Endothelial cell of umbilical vein (primary cell): Measurements from ENCODE around the gene PTPRQ. TPM values are rescaled to one million over a fixed set of nuclear protein-coding genes. Genes with fewer than 3 reads are reported as not detected.

Experiments used
- BruUV-seq: library from RNA; stranded (reverse); fragments of 400-500 nt; replicated peaks from 2 replicates; lab custom pipeline; 2021; lab: Mats Ljungman, UMichigan
- CTCF ChIA-PET: fragments of 300-600, 350-600 bp; sonication (Branson Sonifier 250); formaldehyde crosslinking; loops from one replicate; lab custom pipeline; 2021; ENCODE audit warnings: antibody characterized with exemption, inconsistent platforms; lab: Charles Lee
- POLR2A ChIA-PET: fragments of 300-600, 350-600 bp; sonication (Branson Sonifier 250); formaldehyde crosslinking; loops from one replicate; lab custom pipeline; 2021; ENCODE audit warnings: antibody characterized with exemption, inconsistent platforms; lab: Charles Lee
- DNase-seq: peaks from one replicate; pipeline ENCODE4 v3.0.0-alpha.2; 2011; ENCODE audit warnings: low read depth, low spot score
- FAIRE-seq: peaks from 2 replicates; lab custom pipeline; 2011; peaks lifted over from hg19 to GRCh38; lab: Jason Lieb, UNC
- H2AFZ ChIP-seq: 2 replicates; pipeline ENCODE4 v1.6.0; 2012; ENCODE audit warnings: low read depth, low read length, control low read depth, inconsistent platforms
- H3K27ac ChIP-seq: 2 replicates; pipeline ENCODE4 v1.5.1; 2011; ENCODE audit warnings: low read depth, mild to moderate bottlenecking, control low read depth, low read length, moderate library complexity; ENCODE audit not compliant: insufficient read depth
- H3K27me3 ChIP-seq, 2 experiments: 2 replicates each; pipeline versions ENCODE4 v1.6.0 to v1.6.1; 2011; ENCODE audit warnings: low read length in 2 of 2, mixed read lengths in 1 of 2; ENCODE audit not compliant: control insufficient read depth in 2 of 2, insufficient read depth in 2 of 2
- H3K36me3 ChIP-seq, 2 experiments: 2 replicates in 1 of 2; 3 replicates in 1 of 2; pipeline ENCODE4 v1.5.1; 2011; ENCODE audit warnings: low read length in 2 of 2, mild to moderate bottlenecking in 1 of 2, moderate library complexity in 1 of 2; ENCODE audit not compliant: control insufficient read depth in 2 of 2, insufficient read depth in 2 of 2; ENCODE audit errors: extremely low read depth in 1 of 2
- H3K4me1 ChIP-seq: 3 replicates; pipeline ENCODE4 v1.5.1; 2011; ENCODE audit warnings: mild to moderate bottlenecking, low read length; ENCODE audit not compliant: control insufficient read depth, insufficient read depth; ENCODE audit errors: extremely low read depth
- H3K4me2 ChIP-seq: 2 replicates; pipeline ENCODE4 v1.6.1; 2011; ENCODE audit warnings: low read length, control low read depth, mixed read lengths; ENCODE audit not compliant: insufficient read depth
- H3K4me3 ChIP-seq, 3 experiments: fragments of 200-600 bp in 1 of 3; sonication (generic), shearing (Covaris generic) in 1 of 3; replicated peaks in 1 of 3; 2 replicates each; pipeline ENCODE4 v1.5.1; 2011 to 2016; ENCODE audit warnings: control low read depth in 3 of 3, low read length in 3 of 3, mild to moderate bottlenecking in 2 of 3, inconsistent platforms in 1 of 3, low read depth in 1 of 3, moderate library complexity in 1 of 3; ENCODE audit not compliant: insufficient read depth in 1 of 3
- H3K79me2 ChIP-seq: 2 replicates; pipeline ENCODE4 v1.6.0; 2012; ENCODE audit warnings: low read length, inconsistent platforms; ENCODE audit not compliant: control insufficient read depth, insufficient read depth
- H3K9ac ChIP-seq: replicated peaks from 2 replicates; pipeline ENCODE3; 2011; ENCODE audit warnings: low read length, control low read depth; ENCODE audit not compliant: insufficient read depth; ENCODE audit errors: extremely low read depth
- H3K9me1 ChIP-seq: replicated peaks from 3 replicates; pipeline ENCODE4 v1.6.0; 2011; ENCODE audit warnings: mild to moderate bottlenecking, low read length; ENCODE audit not compliant: control insufficient read depth, insufficient read depth; ENCODE audit errors: extremely low read depth
- H3K9me3 ChIP-seq: replicated peaks from 2 replicates; pipeline ENCODE4 v1.5.1; 2012; ENCODE audit warnings: low read length, inconsistent platforms; ENCODE audit not compliant: control insufficient read depth, insufficient read depth
- H4K20me1 ChIP-seq: replicated peaks from 2 replicates; pipeline ENCODE3; 2011; ENCODE audit warnings: mild to moderate bottlenecking, low read length; ENCODE audit not compliant: control insufficient read depth, insufficient read depth; ENCODE audit errors: extremely low read depth
- CTCF ChIP-seq, 2 donors: IDR thresholded peaks; 1 replicate in 1 of 2; 2 replicates in 1 of 2; pipeline ENCODE4 v1.5.1; 2011; ENCODE audit warnings: low read length in 2 of 2, mild to moderate bottlenecking in 2 of 2, moderate library complexity in 2 of 2, control low read depth in 1 of 2, inconsistent platforms in 1 of 2, low read depth in 1 of 2; ENCODE audit not compliant: insufficient read depth in 1 of 2; ENCODE audit errors: extremely low read depth in 1 of 2
- EZH2 ChIP-seq: IDR thresholded peaks from 2 replicates; pipeline ENCODE4 v1.6.1; 2012; ENCODE audit warnings: borderline replicate concordance, low read depth, mild to moderate bottlenecking, moderate library complexity, low read length, inconsistent platforms; ENCODE audit not compliant: severe bottlenecking
- FOS ChIP-seq: IDR thresholded peaks from 2 replicates; pipeline ENCODE4 v1.6.1; 2011; ENCODE audit warnings: mild to moderate bottlenecking, low read length, moderate library complexity, borderline replicate concordance; ENCODE audit not compliant: insufficient read depth
- GATA2 ChIP-seq: IDR thresholded peaks from 2 replicates; pipeline ENCODE4 v1.7.0; 2011; ENCODE audit warnings: low read depth, mild to moderate bottlenecking, moderate library complexity, mixed read lengths, low read length; ENCODE audit not compliant: insufficient read length, insufficient read depth
- JUN ChIP-seq: IDR thresholded peaks from 2 replicates; pipeline ENCODE4 v1.6.1; 2011; ENCODE audit warnings: borderline replicate concordance, low read depth; ENCODE audit not compliant: insufficient read length, insufficient read depth
- MYC ChIP-seq: IDR thresholded peaks from one replicate; pipeline ENCODE4 v1.6.1; 2011; ENCODE audit warnings: mild to moderate bottlenecking, low read depth, low read length
- POLR2A ChIP-seq: IDR thresholded peaks from 2 replicates; pipeline ENCODE4 v1.6.1; 2012; ENCODE audit warnings: low read depth, mild to moderate bottlenecking, control low read depth, low read length
- POLR2AphosphoS5 ChIP-seq: IDR thresholded peaks from 2 replicates; pipeline ENCODE4 v1.6.1; 2012; ENCODE audit warnings: low read depth, mild to moderate bottlenecking, control low read depth, low read length, moderate library complexity; ENCODE audit not compliant: insufficient read depth
- dilution Hi-C: fragments of 300-500 bp; cut with MboI; formaldehyde crosslinking; loops from one replicate; pipeline ENCODE4 v1.15.0; 2019; ENCODE audit warnings: low sequenced_read_pairs; ENCODE audit not compliant: extremely low pct_ligation_motif_present
- intact Hi-C: fragments of 100-400 bp; cut with micrococcal nuclease; formaldehyde crosslinking; loops from one replicate; pipeline ENCODE4 v1.10.0; 2022
- polyA plus RNA-seq, 4 experiments: library from polyadenylated mRNA; depleted of rRNA in 3 of 4; stranded (reverse) in 3 of 4; unstranded in 1 of 4; fragments of >200 nt; gene quantifications; 2 replicates each; pipeline versions ENCODE4 v1.2.1 to v1.2.3, GENCODE V29; 2011 to 2012; ENCODE audit warnings: missing spikeins in 1 of 4
- total RNA-seq: library from RNA; stranded (reverse); gene quantifications from 2 replicates; pipeline ENCODE4 v1.2.3, GENCODE V29; 2021
- TF ChIP-seq, protein P1 (sequence below): IDR thresholded peaks from 2 replicates; pipeline ENCODE4 v1.6.1; 2011; ENCODE audit not compliant: insufficient read depth, insufficient read length

The PTPRQ gene
- total and polyA plus RNA-seq, 2 donors (not counting 3 experiments of a cell fraction or from before 2014, with no cell fraction given), result not detected

DNA sequence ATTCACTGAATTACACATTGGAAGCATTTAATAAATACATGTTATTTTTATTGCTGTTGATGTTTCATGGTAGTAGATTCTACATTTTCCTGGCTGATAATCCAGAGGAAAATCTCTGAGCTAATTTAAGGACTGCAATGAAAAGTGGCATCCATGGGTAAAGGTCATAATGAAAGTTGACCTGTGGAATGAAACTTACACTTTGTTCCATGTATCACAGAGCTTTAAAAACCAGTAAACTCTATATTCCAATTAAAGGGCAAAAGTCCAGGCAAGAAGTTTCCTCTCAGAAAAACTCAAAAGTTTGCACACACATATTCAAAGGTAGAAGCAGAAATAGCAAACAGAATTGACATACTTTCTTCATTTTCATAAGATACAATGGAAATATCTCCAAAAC, 218.6 kb downstream of the PTPRQ start:
- Histone ChIP-seq H4K20me1 (no peaks in the 10 kb centered on the region), H3K4me1 (no peaks in the 10 kb centered on the region), H3K9me1 (no peaks in the 10 kb centered on the region), H3K4me2 (no peak overlapping the region), H3K9ac (no peak overlapping the region), H3K36me3 (no peaks in the 10 kb centered on the region), H3K79me2 (no peaks in the 10 kb centered on the region), H2AFZ (no peak overlapping the region), H3K27me3 (no peaks in the 10 kb centered on the region), H3K4me3 (no peak overlapping the region), H3K27ac (no peak overlapping the region), H3K9me3 (no peaks in the 10 kb centered on the region)
- intact Hi-C loops, result no loop called here
- POLR2A ChIA-PET, result no interaction called here
- FAIRE-seq (no peak), DNase-seq (no peak)
- CTCF ChIA-PET, result interaction anchor here (1.0 kb wide), 1 partner anchor 12 kb away, joined by 3 read pairs; no protein-coding TSS in a partner anchor
- TF ChIP-seq JUN (no peak), POLR2A (no peak), GATA2 (no peak), MYC (no peak), CTCF (IDR thresholded peaks at IDR 0.05; ENCODE audit: extremely low read depth in 1 of 2, insufficient read depth in 1 of 2, low read depth in 1 of 2, low read length in 2 of 2) (no peak), FOS (no peak), POLR2AphosphoS5 (no peak), EZH2 (no peak)
- TF ChIP-seq, protein P1, sequence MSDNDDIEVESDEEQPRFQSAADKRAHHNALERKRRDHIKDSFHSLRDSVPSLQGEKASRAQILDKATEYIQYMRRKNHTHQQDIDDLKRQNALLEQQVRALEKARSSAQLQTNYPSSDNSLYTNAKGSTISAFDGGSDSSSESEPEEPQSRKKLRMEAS, result no peak
- dilution Hi-C loops, result no loop called here
- BruUV-seq, result no TSS peak
